ENCODE data around the gene OBP2A.

GRCh38 chr9:135586601-135587109, 40.7 kb downstream of the OBP2A start:
- no peak for TF ChIP-seq EZH2 (IDR thresholded peaks at IDR 0.05)
- TF ChIP-seq POLR2AphosphoS5 (IDR thresholded peaks at IDR 0.05; ENCODE audit: borderline replicate concordance, low read depth, low read length) = no peak

Measured in SK-N-MC (cell line).